Right lobe of liver (tissue), 6 donors: ENCODE results near the gene DCLK3. TPM values are rescaled to one million over a fixed set of nuclear protein-coding genes. Genes with fewer than 3 reads are reported as not detected.

Experiments
- ATAC-seq, 4 donors: fragments of 200-7000 bp; cut with Tn5 transposase; one replicate each; pipeline ENCODE4 v1.9.1; 2020; ENCODE audit warnings: mild to moderate bottlenecking in 4 of 4, moderate library complexity in 4 of 4
- DNase-seq, 3 donors: peaks; one replicate each; pipeline ENCODE4 v3.0.0-alpha.2; 2020
- H3K27ac ChIP-seq, 3 donors: fragments of 200-600 bp; one replicate each; pipeline ENCODE4 v1.8.0; 2022
- H3K27me3 ChIP-seq, 2 donors: fragments of 200-600 bp; one replicate each; pipeline ENCODE4 v1.8.0; 2022
- H3K36me3 ChIP-seq, 4 donors: fragments of 200-600 bp; sonication (generic) in 1 of 4; one replicate each; pipeline versions ENCODE4 v1.5.1 to v1.8.0; 2017 to 2022; ENCODE audit warnings: control low read depth in 1 of 4
- H3K4me1 ChIP-seq, 4 donors: fragments of 200-600 bp; sonication (generic) in 1 of 4; one replicate each; pipeline versions ENCODE4 v1.5.1 to v1.8.0; 2017 to 2022; ENCODE audit warnings: control low read depth in 1 of 4
- H3K4me3 ChIP-seq, 3 donors: fragments of 200-600 bp; one replicate each; pipeline ENCODE4 v1.8.0; 2022
- H3K9me3 ChIP-seq, 4 donors: fragments of 200-600 bp; sonication (generic) in 1 of 4; one replicate each; pipeline versions ENCODE4 v1.5.1 to v1.8.0; 2017 to 2022; ENCODE audit warnings: control low read depth in 1 of 4
- CTCF ChIP-seq, 4 donors: fragments of 200-600 bp in 3 of 4; fragments of 450-650 bp in 1 of 4; IDR thresholded peaks; one replicate each; pipeline versions ENCODE4 v1.5.1 to v1.8.0; 2016 to 2022; ENCODE audit warnings: antibody characterized with exemption in 4 of 4, mild to moderate bottlenecking in 2 of 4
- POLR2A ChIP-seq: fragments of 450-650 bp; IDR thresholded peaks from one replicate; pipeline ENCODE4 v1.6.1; 2017; ENCODE audit warnings: antibody characterized with exemption, mild to moderate bottlenecking
- WGBS: methylation state at CpG from one replicate; pipeline ENCODE4 v1.1.6; 2018; ENCODE audit warnings: low coverage, low lambda C conversion rate; ENCODE audit not compliant: insufficient coverage; ENCODE audit errors: missing lambda C conversion rate; 5-methylcytosine and 5-hydroxymethylcytosine counted together
- intact Hi-C, 2 donors: fragments of 100-400 bp; cut with DNase I; formaldehyde crosslinking; loops; one replicate each; pipeline versions ENCODE4 v1.11.2 to v1.14.1; 2022
- total RNA-seq, 6 experiments: library from RNA; depleted of rRNA in 2 of 6; stranded (reverse); fragments of >200 nt in 2 of 6; fragmentation: NEBNext Ultra II Directional in 3 of 6; extraction: Animal tissue kit (Norgen Biotek cat#: 25700) in 3 of 6; gene quantifications; one replicate each; pipeline versions ENCODE4 v1.1.0 to v1.2.4, GENCODE V29; 2016 to 2023
- donor health status: DM: no; HTN: yes; CAD: no.
- donor health status: DM: no; HTN: no; CAD: no.
- donor health status: DM: no; HTN: no; CAD: no.
- donor health status: DM: no; HTN: yes; CAD: no.
- donor health status: DM: no; HTN: yes; CAD: no.

DCLK3 gene
- total RNA-seq, 6 experiments from 2014 or later = 0.06 to 0.34 TPM; not detected in 4

- TF ChIP-seq POLR2A (no peak), CTCF (IDR thresholded peaks at IDR 0.05) (no peak)
- 67% methylated on average over 1 of the region's 1 CpG for WGBS
- intact Hi-C loops = no loop called here
- ATAC-seq (peak in 2 of 4 donors; percentile 21 to 50), DNase-seq (no peak)
- no peaks in the 10 kb centered on the region for H3K36me3 ChIP-seq
- no peaks in the 10 kb centered on the region for H3K4me1 ChIP-seq
- no peaks in the 10 kb centered on the region for H3K27me3 ChIP-seq
- H3K4me3 ChIP-seq = no peak overlapping the region
- H3K9me3 ChIP-seq = no peaks in the 10 kb centered on the region
- no peak overlapping the region for H3K27ac ChIP-seq
These were observed 31.1 kb downstream of the DCLK3 start for GRCh38 chr3:36733162-36733696.

GRCh38 chr3:36730966-36731365 lies 33.4 kb downstream of the DCLK3 start:
- no peak overlapping the region for H3K27ac ChIP-seq
- DNase-seq (no peak), ATAC-seq (peak; percentile 59 to 79 (median 64))
- no peak for TF ChIP-seq CTCF (IDR thresholded peaks at IDR 0.05)
- TF ChIP-seq POLR2A = no peak
- 87% methylated on average over 3 of the region's 3 CpGs for WGBS
- no peaks in the 10 kb centered on the region for H3K9me3 ChIP-seq
- H3K4me1 ChIP-seq = no peaks in the 10 kb centered on the region
- intact Hi-C loops = no loop called here
- no peak overlapping the region for H3K4me3 ChIP-seq
- no peaks in the 10 kb centered on the region for H3K36me3 ChIP-seq
- H3K27me3 ChIP-seq = no peaks in the 10 kb centered on the region

GRCh38 chr3:36729204-36730056 lies 34.9 kb downstream of the DCLK3 start:
- ATAC-seq (peak; percentile 69 to 80 (median 72)), DNase-seq (no peak)
- TF ChIP-seq POLR2A (no peak), CTCF (IDR thresholded peaks at IDR 0.05) (peak; percentile 58 to 78 (median 71))
- H3K27me3 ChIP-seq = no peaks in the 10 kb centered on the region
- no peak overlapping the region for H3K4me3 ChIP-seq
- H3K4me1 ChIP-seq = no peaks in the 10 kb centered on the region
- 42% methylated on average over 9 of the region's 9 CpGs for WGBS
- no peak overlapping the region for H3K27ac ChIP-seq
- no peaks in the 10 kb centered on the region for H3K9me3 ChIP-seq
- intact Hi-C loops = loop anchor here (10.0 kb wide), 2 partner anchors 115 to 135 kb away; no protein-coding TSS in a partner anchor
- no peaks in the 10 kb centered on the region for H3K36me3 ChIP-seq

GRCh38 chr3:36714343-36715086 lies 49.8 kb downstream of the DCLK3 start:
- DNase-seq (no peak), ATAC-seq (no peak)
- Histone ChIP-seq H3K27me3 (no peaks in the 10 kb centered on the region), H3K4me1 (no peaks in the 10 kb centered on the region), H3K36me3 (no peaks in the 10 kb centered on the region), H3K9me3 (no peaks in the 10 kb centered on the region), H3K27ac (no peak overlapping the region), H3K4me3 (no peak overlapping the region)
- TF ChIP-seq CTCF (IDR thresholded peaks at IDR 0.05) = no peak
- TF ChIP-seq POLR2A = no peak
- intact Hi-C loops = no loop called here
- 86% methylated on average over 5 of the region's 5 CpGs for WGBS
